NCI-H187 (cell line): ENCODE measurements around the gene ZNF337.

Experiments used
- DNase-seq, 2 experiments: peaks; one replicate each; lab custom pipeline; 2025; lab: John Stamatoyannopoulos, UW

ZNF337 gene

GRCh38 chr20:25629816-25630499 lies 66.7 kb downstream of the ZNF337 start:
- no peak for DNase-seq

GRCh38 chr20:25626779-25627178 lies 69.9 kb downstream of the ZNF337 start:
- DNase-seq = no peak

- no peak for DNase-seq
Measured at GRCh38 chr20:25624500-25624939, 72.1 kb downstream of the ZNF337 start.
